ENCODE measurements around the gene ZDHHC14.

ZDHHC14 gene

GRCh38 chr6:157468574-157468973, 87.6 kb downstream of the ZDHHC14 start:
- TF ChIP-seq CTCF (IDR thresholded peaks at IDR 0.05), result no peak

GRCh38 chr6:157469378-157469777, 88.4 kb downstream of the ZDHHC14 start:
- no peak for TF ChIP-seq CTCF (IDR thresholded peaks at IDR 0.05)

- no peak for TF ChIP-seq CTCF (IDR thresholded peaks at IDR 0.05)
These were observed 90.2 kb downstream of the ZDHHC14 start for GRCh38 chr6:157471077-157471686.

- no peak for TF ChIP-seq CTCF (IDR thresholded peaks at IDR 0.05)
These were observed 91.1 kb downstream of the ZDHHC14 start for GRCh38 chr6:157471895-157472686.

- no peak for TF ChIP-seq CTCF (IDR thresholded peaks at IDR 0.05)
These were observed 95.8 kb downstream of the ZDHHC14 start for GRCh38 chr6:157476797-157477196.

GRCh38 chr6:157478926-157479325, 97.9 kb downstream of the ZDHHC14 start:
- no peak for TF ChIP-seq CTCF (IDR thresholded peaks at IDR 0.05)

GRCh38 chr6:157479464-157480303, 98.7 kb downstream of the ZDHHC14 start:
- TF ChIP-seq CTCF (IDR thresholded peaks at IDR 0.05), result no peak

All from LNCAP (cell line).